Measurements from ENCODE around the gene DDB1.
A peak's percentile ranks its signal among the peaks of the same experiment; 100 is the strongest.

Gene DDB1

GRCh38 chr11:61293867-61294716, 38.8 kb downstream of the DDB1 start:
- peak in 3 of 6 experiments; percentile 13 to 31 (median 26) for DNase-seq

- no peak for DNase-seq
Observed at GRCh38 chr11:61292356-61292755, 40.5 kb downstream of the DDB1 start.

- DNase-seq = no peak
Observed at GRCh38 chr11:61290905-61291690, 41.8 kb downstream of the DDB1 start.

DNA sequence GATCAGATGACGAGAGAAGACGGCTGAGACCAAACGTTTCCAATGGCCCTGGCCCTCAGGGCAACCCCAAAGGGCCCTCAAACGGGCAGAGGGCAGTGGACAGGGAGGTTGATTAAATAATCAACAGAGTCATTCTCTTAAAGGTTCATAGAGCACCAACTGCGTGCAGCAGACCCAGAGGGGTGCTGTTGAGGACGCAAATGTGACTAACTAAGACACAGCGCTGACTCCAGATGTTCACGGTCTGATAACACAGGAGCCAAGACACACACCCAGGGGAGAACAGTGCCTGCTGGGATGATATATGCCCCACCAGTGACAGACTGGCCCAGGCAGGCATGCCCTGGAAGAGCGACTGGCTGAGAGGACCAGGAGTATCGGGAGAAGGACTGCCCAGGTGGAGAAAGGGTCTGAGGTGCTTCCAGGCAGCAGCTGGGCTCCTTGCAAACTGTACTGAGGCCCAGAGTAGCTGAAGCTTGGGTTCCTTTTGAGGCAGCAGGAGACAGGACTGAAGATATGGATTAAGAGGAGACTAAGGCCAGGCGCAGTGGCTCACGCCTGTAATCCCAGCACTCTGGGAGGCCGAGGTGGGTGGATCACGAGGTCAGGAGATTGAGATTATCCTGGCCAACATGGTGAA, 45.4 kb downstream of the DDB1 start:
- no peak for DNase-seq

- DNase-seq = no peak
Observed at GRCh38 chr11:61283613-61284012, 49.3 kb downstream of the DDB1 start.

GRCh38 chr11:61281581-61282250, 51.2 kb downstream of the DDB1 start:
- no peak for DNase-seq

DNA sequence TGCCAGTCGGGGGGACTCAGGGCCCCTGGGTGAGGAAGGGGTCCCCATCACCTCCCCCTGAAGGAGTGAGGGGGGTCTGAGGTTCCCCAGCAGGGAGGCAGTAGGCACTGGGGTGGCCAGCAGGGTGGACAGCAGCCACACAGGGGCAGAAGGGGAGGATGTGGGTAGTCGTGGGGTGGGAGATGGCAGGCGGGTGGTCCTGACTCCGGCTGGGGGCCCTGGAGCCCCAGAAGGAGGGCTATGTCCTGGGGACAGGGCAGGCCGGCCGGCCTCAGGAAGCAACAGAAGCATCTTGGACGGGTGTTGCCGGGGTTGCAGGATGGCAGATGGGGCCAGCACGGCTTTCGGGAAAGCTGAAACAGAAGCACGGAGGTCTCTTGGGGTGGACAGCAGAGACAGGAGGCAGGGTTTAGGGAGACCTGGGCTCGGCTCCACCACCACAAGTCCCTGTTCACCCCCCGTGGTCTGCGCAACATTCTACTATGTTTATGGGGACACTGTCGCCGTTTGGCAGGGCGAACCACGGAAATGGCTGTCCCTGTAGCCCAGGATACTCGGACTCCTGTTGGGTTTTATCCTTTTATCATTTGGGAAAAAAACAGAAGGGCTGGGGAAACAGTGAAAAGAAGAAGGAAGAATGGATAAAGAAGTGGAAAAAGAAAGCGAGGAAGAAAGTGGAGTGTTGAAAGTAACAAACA, 51.9 kb downstream of the DDB1 start:
- no peak for DNase-seq

DNA sequence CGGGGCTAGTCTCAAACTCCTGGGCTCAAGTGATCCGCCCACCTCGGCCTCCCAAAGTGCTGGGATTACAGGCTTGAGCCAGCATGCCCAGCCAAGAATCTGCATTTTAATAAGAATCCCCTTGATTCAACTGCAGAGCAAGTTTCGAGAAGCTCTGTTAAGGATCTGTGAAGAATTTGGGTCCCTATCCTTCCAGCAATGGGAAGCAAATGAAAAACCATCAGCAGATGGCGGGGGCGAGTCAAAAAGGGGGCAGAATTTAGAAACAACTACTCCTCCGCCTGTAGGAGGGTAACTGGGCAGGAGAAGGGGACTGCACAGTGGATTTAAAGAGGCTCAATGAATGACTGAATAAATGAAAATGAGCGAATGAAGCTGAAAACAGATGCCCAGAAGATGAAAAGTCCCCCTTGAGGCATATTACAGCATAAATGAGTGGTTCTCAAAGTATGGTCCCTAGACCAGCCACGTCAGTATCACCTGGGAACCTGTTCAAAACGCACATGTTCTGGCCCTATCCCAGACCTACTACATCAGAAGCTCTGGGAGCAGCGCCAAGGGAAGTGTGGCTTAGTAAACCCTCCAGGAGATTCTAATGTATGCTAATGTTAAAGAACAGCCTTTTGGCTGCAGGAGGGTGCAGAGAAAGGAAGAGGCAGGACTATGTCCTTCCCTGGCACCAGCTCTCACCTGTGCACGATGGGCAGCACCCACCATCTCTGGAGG, 52.8 kb downstream of the DDB1 start:
- DNase-seq = no peak

- no peak for DNase-seq
Observed at GRCh38 chr11:61278001-61278470, 54.9 kb downstream of the DDB1 start.

DNA sequence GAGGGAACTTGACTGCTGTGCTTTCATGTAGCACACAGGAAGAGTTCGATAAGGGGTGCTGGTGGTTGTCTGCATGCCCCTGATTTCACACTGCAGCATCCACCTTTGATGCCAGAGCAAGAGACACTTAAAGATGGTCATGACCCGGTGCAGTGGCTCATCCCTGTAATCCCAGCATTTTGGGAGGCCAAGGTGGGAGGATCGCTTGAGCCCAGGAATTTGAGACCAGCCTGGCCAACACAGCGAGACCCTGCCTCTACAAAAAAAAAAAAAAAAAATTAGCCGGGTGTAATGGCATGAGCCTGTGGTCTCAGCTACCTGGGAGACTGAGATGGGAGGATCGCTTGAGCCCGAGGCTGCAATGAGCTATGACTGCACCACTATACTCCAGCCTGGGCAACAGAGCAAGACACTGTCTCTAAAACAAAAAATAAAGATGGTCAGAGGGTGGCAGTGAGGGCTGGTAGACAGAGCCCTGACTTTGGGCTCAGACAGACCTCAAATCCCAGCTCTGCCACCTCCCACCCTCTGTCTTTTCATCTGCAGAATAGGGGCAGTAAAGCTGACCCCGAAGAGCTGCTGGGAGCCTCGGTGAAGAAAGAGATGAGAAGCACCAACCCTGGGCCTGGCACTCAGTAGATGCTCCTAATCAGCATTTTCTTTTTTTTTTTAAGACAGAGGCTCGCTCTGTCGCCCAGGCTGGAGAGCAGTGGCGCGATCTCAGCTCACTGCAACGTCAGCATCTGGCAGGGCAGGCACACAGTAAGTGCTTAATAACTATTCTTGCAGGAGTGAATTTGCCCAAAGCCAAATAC, 55.5 kb downstream of the DDB1 start:
- no peak for DNase-seq

DNA sequence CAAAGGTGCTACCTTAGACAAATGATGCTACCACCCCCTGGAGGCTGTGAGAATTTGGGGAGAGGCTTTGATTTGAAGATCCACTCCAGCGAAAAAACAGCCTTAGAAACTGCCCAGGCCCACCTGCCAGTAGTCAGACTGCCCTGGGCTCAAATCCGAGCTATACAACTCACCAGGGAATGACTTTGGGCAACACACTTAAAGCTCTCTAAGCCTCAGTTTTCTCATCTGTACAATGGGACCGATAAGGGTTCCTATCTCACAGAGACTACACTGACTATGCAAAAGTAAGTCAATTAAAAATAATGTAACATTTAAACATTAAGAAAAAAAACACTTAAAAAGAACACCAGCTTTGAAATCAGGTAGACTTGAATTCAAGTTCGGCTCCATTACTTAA, 57.7 kb downstream of the DDB1 start:
- no peak for DNase-seq

- no peak for DNase-seq
Observed at GRCh38 chr11:61274084-61274483, 58.8 kb downstream of the DDB1 start.

DNA sequence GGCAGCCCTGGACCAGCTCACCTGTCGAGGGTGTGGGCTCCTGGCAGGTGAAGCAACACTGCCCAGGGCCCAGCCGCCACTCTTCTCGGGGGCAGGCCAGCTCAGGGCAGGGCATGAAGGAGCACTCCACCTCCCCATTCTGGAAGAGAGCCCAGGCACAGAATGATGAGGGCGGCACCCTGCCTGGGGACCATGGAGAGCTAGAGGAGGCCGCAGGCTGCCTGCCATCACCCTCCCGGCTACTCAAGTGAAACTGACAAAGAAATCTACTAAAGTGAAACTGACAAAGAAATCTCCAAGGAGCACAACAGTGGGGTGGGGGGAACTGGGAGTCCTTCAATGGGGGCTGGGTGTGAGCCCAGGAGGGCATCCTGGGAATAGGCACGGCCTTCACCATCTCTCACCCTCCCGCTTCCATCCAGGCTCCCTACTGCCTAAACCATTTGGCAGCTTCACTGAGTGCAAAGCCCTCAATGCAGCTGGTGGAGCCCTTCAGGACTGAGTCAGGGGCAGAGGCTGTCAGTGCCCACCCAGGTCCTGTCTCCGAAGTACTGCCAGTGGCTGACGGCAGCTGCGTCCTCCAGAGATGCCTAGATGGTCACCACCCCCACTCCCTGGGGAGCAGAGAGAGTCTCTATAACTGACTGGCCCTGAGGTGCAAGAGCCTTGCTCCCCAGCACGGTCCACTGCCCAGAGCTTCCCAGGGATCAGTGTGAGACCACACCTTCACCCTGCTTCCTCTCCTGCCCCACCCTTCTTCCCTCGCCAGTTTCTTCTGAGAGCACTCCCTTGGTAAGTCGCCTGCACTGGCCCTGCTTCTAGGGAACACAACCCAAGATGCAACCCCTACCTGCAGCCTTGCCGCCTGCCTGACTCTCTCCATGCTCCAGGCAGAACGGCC, 59.5 kb downstream of the DDB1 start:
- no peak for DNase-seq

GRCh38 chr11:61272731-61273130, 60.2 kb downstream of the DDB1 start:
- no peak for DNase-seq

DNA sequence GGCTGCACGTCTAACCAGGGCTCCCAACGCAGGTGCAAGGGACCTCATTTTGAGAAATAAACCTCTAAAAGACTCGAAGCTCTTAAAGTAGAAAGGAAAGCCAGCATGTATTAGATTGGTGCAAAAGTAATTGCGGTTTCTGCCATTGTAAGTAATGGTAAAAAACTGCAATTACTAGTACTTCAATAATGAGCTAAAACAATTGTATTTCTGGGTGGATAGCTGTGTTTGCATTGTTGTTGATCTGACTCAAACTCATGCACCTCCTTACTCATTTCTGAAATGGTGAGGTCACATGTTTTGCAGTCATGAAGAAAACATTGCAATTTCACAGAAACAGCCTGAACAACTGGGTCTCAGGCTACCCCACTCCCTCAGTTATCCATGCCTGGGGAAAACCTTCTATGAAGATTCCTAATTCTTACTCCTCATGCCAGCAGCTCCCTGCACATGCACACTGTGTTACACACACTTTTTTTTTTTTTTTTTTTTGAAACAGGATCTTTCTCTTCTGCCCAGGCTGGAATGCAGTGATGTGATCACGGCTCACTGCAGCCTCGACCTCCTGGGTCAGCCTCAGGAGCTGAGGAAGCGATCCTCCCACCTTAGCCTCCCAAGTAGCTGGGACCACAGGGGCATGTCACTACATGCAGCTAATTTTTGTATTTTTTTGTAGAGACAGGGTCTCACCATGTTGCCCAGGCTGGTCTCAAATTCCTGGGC, 62.4 kb downstream of the DDB1 start:
- no peak for DNase-seq

DNA sequence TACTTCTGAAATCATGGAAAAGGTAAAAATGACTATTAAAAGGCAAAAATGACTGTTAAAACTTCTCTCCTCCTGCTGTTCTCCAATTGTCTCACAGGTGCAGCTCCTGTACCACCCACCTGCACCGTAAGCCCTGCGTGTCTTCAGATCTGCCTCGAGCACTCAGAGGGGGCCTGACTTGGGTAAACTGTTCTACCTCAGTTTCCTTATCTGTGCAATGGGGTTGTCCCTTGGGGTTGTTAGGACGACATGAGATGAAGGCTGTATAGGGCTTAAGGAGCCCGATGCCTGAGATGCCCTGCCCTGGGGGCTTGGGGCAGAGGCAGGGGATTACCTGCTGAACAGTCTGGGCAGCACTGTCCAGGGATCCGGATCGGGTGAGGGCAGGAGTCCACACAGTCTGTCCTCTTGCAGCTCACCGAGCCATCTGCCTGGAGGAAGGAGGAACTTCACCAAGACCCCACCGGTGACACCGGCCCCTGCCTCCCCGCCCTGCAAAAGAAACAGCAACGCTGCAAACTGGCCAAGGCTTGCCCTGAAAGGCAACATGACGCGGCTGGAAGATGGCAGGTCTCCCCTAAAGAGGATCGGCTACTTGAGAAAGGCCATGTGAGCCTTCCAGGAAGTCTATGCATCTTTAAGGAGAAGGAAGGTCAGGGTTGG, 64.2 kb downstream of the DDB1 start:
- no peak for DNase-seq

DNA sequence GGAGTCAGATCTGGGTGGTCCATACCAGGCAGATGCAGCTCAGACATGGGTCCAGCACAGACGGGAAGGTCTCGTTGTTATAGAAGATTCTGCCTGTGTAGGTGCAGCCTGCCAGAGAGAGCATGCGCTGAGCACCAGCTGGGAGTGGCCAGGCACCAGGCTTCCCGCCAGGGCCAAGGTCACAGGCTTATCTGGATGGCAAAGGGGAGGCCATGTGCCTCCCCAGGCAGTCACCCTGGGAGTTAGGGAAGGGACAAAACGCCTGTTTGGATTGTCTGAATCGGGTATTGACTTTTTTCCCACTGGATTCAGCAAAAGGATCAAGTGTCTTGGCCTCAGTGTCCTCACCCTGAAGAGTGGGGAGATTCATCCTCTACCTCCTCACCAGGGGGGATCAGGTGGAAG, 65.5 kb downstream of the DDB1 start:
- no peak for DNase-seq

DNA sequence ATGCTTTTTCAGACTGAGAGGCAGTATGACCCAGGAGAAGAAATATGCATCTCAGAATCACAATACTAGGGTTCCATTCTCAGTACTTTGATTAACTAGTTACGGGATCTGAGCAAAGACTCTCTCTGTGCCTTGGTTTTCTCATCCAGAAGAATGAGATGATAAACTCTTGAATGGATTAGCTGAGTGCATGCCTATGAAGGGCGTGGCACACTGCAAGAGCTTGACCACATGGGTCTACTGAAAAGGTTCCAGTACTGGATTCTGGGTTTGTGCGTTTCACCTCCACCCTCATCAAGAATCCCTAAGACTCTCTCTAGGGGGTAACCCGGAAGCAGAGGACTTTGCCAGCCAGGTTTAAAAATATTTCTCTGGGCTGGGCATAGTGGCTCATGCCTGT, 66.3 kb downstream of the DDB1 start:
- DNase-seq = no peak
